Activated CD4-positive, alpha-beta T cell treated with anti-CD3 and anti-CD28 coated beads, Interleukin-2, amount 50 U/mL, for 24 hours (primary cell): ENCODE measurements around the gene ABL2.

ENCODE experiments used
- DNase-seq, 2 donors: peaks; one replicate each; pipeline ENCODE4 v3.0.0-alpha.2; 2020; ENCODE audit warnings: low read depth in 1 of 2, low spot score in 1 of 2

ABL2 gene

DNA sequence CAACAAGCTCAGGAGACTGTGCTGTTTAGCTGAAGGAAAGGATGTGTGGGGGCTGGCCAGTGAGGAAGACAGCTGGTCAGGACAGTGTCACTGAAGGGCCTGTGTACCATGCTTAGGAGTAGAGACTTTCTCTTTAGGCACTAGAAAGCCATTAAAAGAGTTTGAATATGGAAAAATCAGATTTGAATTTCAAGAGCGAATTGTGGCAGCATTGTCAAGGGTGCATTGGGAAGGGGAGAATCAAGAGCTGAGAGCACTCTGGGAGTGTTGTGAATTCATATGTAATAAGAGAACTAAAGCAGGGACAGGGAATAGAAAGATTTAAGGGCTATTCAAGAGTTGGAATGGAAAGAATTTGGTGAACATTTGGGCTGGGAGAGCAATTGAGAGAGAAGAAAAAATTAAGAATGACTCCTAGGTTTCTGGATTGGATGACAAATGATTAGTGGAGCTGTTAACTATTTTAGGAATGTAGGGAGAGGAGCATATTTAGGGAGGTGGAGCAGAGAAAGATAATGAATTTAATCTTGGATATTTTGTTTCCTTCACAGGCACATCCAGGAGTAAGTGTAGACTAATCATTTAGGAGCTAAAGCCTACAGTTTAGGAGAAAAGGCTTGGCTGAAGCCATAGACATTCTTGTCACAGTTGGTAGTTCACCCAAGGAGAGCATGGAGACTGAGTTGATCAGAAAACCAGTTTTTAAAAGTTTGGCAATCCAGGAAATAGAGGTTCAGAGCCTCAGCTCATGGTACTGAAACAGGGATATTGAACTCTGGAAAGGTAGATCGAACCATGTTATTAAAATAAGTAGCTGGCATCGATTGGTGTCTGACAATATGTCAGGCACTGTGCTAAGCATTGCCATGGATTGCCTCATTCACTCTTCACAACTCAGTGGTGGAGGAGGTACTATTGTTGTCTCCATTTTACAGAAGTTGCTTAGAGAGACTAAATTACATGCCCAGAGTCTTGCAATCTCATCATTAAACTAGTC is 170.7 kb downstream of the ABL2 start:
- no peak for DNase-seq

DNA sequence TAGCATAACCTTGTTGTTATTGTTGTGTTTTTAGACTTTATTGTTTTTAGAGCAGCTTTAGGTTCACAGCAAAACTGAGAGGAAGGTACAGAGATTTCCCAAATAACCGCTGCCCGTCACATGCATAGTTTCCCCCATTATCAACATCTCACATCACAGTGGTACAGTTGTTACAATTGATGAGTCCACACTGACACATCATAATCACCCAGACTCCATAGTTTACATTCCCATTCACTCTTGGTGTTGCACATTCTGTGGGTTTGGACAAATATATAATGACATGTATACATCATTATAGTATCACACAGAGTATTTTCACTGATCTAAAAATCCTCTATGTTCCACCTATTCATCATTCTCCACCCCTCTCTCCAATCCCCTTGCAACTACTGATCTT is 173.5 kb downstream of the ABL2 start:
- DNase-seq = no peak

DNA sequence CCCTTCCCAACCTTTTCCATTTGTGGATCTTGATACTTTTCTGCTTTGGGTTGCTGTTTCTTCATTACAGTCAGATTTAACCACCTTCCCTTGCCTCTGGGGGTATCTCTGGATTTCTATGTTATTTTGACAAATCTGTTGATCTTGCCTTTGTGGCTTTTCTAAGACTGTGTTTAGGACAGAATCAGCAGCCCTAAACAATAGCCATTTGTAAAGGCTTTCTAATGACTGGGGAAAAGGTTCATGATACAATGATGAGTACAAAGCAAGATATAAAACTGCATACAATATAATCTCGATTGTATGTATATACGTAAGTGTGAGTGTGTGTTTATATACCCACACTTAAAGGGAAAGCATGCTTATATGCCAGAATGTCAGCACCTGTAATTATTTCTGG is 176.0 kb downstream of the ABL2 start:
- DNase-seq = no peak

DNA sequence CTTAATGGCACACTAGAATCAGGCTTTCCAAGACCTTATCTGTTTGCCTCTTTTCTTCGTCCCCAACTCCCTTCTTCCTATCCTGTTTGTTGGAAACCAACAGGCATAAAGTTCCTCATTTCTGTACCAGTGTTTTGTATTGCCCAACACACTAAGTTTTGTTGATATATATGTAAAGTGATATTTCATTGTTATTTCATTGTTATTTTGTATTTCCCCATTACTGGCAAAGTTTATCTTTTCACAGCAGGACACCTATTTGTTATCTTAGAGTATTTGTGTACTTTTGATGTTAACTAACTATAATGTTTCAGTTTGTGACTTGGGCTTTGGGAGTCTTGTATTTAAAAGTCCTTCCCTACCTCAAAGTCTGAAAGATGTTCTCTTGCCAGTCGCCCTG is 176.7 kb downstream of the ABL2 start:
- DNase-seq = no peak
